ENCODE results near the gene GPATCH1.
A peak's percentile ranks its signal among the peaks of the same experiment; 100 is the strongest.
"Not testable (repeated sequence)": the region's sequence is repeated elsewhere in the genome, so short reads cannot be mapped to it uniquely, and the experiment has no call there.

The GPATCH1 gene

GRCh38 chr19:33080761-33081681 lies at the start of gene GPATCH1:
Gene GPATCH1 (plus strand): TSS chr19:33081181. CDS start chr19:33081194, 13 bp downstream.
- DNase-seq: peak; percentile 65

- no peak for DNase-seq
Measured at GRCh38 chr19:33032218-33032781, 48.7 kb upstream of the GPATCH1 start.

GRCh38 chr19:33035461-33035860 lies 45.5 kb upstream of the GPATCH1 start:
- no peak for DNase-seq

- DNase-seq: not testable (repeated sequence)
Measured at GRCh38 chr19:33036370-33037167, 44.4 kb upstream of the GPATCH1 start.

- DNase-seq: not testable (repeated sequence)
Measured at GRCh38 chr19:33037168-33038025, 43.6 kb upstream of the GPATCH1 start.

GRCh38 chr19:33039108-33039599 lies 41.8 kb upstream of the GPATCH1 start:
- no peak for DNase-seq

GRCh38 chr19:33039815-33040214 lies 41.2 kb upstream of the GPATCH1 start:
- DNase-seq: no peak

GRCh38 chr19:33040994-33041827 lies 39.8 kb upstream of the GPATCH1 start:
- DNase-seq: peak; percentile 85

GRCh38 chr19:33041828-33042160 lies 39.2 kb upstream of the GPATCH1 start:
- DNase-seq: not testable (repeated sequence)

- peak; percentile 64 for DNase-seq
Measured at GRCh38 chr19:33047422-33047821, 33.6 kb upstream of the GPATCH1 start.

GRCh38 chr19:33048806-33049676 lies 31.9 kb upstream of the GPATCH1 start:
- DNase-seq: peak; percentile 25

- no peak for DNase-seq
Measured at GRCh38 chr19:33050110-33050509, 30.9 kb upstream of the GPATCH1 start.

GRCh38 chr19:33052352-33052972 lies 28.5 kb upstream of the GPATCH1 start:
- DNase-seq: peak; percentile 51

GRCh38 chr19:33054623-33055022 lies 26.4 kb upstream of the GPATCH1 start:
- no peak for DNase-seq

- peak; percentile 35 for DNase-seq
Measured at GRCh38 chr19:33055718-33056117, 25.3 kb upstream of the GPATCH1 start.

GRCh38 chr19:33060586-33060985 lies 20.4 kb upstream of the GPATCH1 start:
- DNase-seq: no peak

- DNase-seq: no peak
Measured at GRCh38 chr19:33062902-33063301, 18.1 kb upstream of the GPATCH1 start.

GRCh38 chr19:33063356-33063752 lies 17.6 kb upstream of the GPATCH1 start:
- DNase-seq: peak; percentile 13

- DNase-seq: no peak
Measured at GRCh38 chr19:33063753-33064457, 17.1 kb upstream of the GPATCH1 start.

Measured in kidney glomerular epithelial cell (primary cell).